HepG2 (cell line): ENCODE results near the gene FAM229A. TPM values are rescaled to one million over a fixed set of nuclear protein-coding genes. Genes with fewer than 3 reads are reported as not detected.

Experiments
- CBFB ChIP-seq: sonication (generic); formaldehyde crosslinking; IDR thresholded peaks from 2 replicates; pipeline ENCODE4 v1.4.0; 2020; ENCODE audit warnings: missing genetic modification reagents
- ESRRA ChIP-seq: sonication (generic); formaldehyde crosslinking; IDR thresholded peaks from 2 replicates; pipeline ENCODE4 v1.5.1; 2020; ENCODE audit warnings: mild to moderate bottlenecking, low read depth, missing genetic modification reagents
- GZF1 ChIP-seq: sonication (generic); formaldehyde crosslinking; IDR thresholded peaks from 2 replicates; pipeline ENCODE4 v1.5.1; 2020; ENCODE audit warnings: mild to moderate bottlenecking, missing genetic modification reagents
- HOXA9 ChIP-seq: sonication (generic); formaldehyde crosslinking; IDR thresholded peaks from 2 replicates; pipeline ENCODE4 v1.8.1; 2022; ENCODE audit warnings: missing genetic modification reagents, mild to moderate bottlenecking, moderate library complexity, borderline replicate concordance
- NRL ChIP-seq: sonication (generic); formaldehyde crosslinking; IDR thresholded peaks from 2 replicates; pipeline ENCODE4 v1.5.0; 2020; ENCODE audit warnings: missing genetic modification reagents, mild to moderate bottlenecking, moderate library complexity, borderline replicate concordance
- PCBP2 ChIP-seq: fragments of 200-400 bp; formaldehyde crosslinking; optimal IDR thresholded peaks from 2 replicates; pipeline ENCODE3; 2018; ENCODE audit warnings: low read length, low read depth; ENCODE audit not compliant: poor library complexity, severe bottlenecking
- RBFOX2 ChIP-seq: fragments of 200-400 bp; formaldehyde crosslinking; IDR thresholded peaks from 2 replicates; pipeline ENCODE4 v1.6.1; 2017; ENCODE audit warnings: low read depth, mild to moderate bottlenecking, low read length
- SOX5 ChIP-seq: IDR thresholded peaks from 2 replicates; pipeline ENCODE4 v1.6.1; 2016; ENCODE audit warnings: borderline replicate concordance
- ZBTB21 ChIP-seq: sonication (generic); formaldehyde crosslinking; IDR thresholded peaks from 2 replicates; pipeline ENCODE4 v1.4.0; 2020; ENCODE audit warnings: missing genetic modification reagents
- ZNF160 ChIP-seq: sonication (generic); formaldehyde crosslinking; IDR thresholded peaks from 2 replicates; pipeline ENCODE4 v1.8.0; 2022; ENCODE audit warnings: mild to moderate bottlenecking, inconsistent platforms, missing genetic modification reagents
- ZNF432 ChIP-seq: sonication (generic); formaldehyde crosslinking; IDR thresholded peaks from 2 replicates; pipeline ENCODE4 v1.5.0; 2020; ENCODE audit warnings: missing genetic modification reagents, mild to moderate bottlenecking, borderline replicate concordance
- ZNF441 ChIP-seq: sonication (generic); formaldehyde crosslinking; IDR thresholded peaks from 2 replicates; pipeline ENCODE4 v1.7.0; 2021; ENCODE audit warnings: missing genetic modification reagents, borderline replicate concordance
- polyA plus RNA-seq, 8 experiments: library from polyadenylated mRNA; depleted of rRNA in 3 of 8; stranded (reverse) in 7 of 8; unstranded in 1 of 8; fragments of >200 nt; fragmentation: Illumina TruSeq in 4 of 8; extraction: Trizol in 4 of 8; gene quantifications; 2 replicates each; pipeline versions ENCODE4 v1.2.1 to v1.2.3, GENCODE V29; 2011 to 2016; ENCODE audit warnings: low read depth in 4 of 8, missing spikeins in 1 of 8, mixed read lengths in 1 of 8; ENCODE audit not compliant: insufficient read depth in 1 of 8
- total RNA-seq, 5 experiments: library from RNA; depleted of rRNA; stranded (reverse); fragments of >200 nt; fragmentation: Illumina TruSeq; extraction: Trizol; gene quantifications; 2 replicates each; pipeline ENCODE4 v1.2.3, GENCODE V29; 2016; ENCODE audit warnings: low read depth in 1 of 5
- TF ChIP-seq, protein P1 (sequence below): IDR thresholded peaks from 2 replicates; pipeline ENCODE4 v1.6.1; 2016; ENCODE audit warnings: low read depth, missing genetic modification reagents, missing compliant biosample characterization
- TF ChIP-seq, protein P2 (sequence below): sonication (generic); formaldehyde crosslinking; IDR thresholded peaks from 2 replicates; pipeline ENCODE4 v1.5.1; 2020; ENCODE audit warnings: mild to moderate bottlenecking, missing genetic modification reagents, moderate library complexity
- TF ChIP-seq, protein P3 (sequence below): sonication (generic); formaldehyde crosslinking; IDR thresholded peaks from 2 replicates; pipeline ENCODE4 v1.5.0; 2020; ENCODE audit warnings: missing genetic modification reagents
- TF ChIP-seq, protein P4 (sequence below): IDR thresholded peaks from 2 replicates; pipeline ENCODE4 v1.6.1; 2016

Gene FAM229A
- total and polyA plus RNA-seq, 2 of the 13 experiments (the other 11 are each of a cell fraction or from before 2014, with no cell fraction given): 3.2 to 17.6 TPM

DNA sequence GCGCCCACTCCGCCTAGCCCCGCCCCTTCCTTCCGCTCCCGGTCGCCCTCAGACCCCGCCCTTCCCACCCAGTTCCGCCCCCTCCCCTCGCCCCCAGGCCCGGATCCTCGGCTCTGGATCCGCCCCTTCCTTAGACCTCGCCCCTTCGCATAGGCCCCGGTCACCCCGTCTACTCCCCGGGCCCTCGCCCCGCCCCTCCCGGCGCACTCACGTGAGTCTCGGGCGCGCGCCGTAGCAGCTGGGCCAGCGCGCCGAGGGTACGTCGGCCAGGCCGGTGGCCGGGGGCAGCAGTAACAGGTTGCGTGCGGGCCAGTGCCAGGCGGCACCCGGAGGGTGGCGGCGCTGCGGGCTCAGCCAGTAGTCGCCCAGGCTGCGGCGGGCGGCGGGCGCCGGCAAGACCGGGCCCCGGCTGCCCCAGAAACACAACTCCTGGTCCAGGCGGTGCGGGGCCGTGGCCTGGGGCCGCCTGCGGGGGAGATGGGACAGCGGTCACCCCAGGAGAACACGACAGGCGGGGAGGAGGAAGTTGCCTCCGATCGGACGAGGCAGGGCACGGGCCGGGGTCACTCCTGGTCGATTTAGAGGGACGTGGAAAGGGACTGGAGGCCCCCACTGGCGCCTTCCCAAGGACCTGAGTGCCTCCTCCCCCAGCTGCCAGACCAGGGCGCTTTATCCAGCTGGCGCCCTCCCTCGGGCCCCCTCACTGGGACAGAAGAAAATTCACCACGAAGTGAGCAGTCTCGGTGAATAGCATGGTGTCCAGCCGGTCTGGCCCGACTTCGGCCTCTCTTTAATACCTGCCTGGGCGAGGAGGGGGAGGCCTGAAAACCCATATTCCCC, 10.7 kb downstream of the FAM229A start (continued):
- TF ChIP-seq ZNF160 (CRISPR knock-in tag): no peak
- TF ChIP-seq ESRRA (CRISPR knock-in tag): no peak
- TF ChIP-seq, protein P1, sequence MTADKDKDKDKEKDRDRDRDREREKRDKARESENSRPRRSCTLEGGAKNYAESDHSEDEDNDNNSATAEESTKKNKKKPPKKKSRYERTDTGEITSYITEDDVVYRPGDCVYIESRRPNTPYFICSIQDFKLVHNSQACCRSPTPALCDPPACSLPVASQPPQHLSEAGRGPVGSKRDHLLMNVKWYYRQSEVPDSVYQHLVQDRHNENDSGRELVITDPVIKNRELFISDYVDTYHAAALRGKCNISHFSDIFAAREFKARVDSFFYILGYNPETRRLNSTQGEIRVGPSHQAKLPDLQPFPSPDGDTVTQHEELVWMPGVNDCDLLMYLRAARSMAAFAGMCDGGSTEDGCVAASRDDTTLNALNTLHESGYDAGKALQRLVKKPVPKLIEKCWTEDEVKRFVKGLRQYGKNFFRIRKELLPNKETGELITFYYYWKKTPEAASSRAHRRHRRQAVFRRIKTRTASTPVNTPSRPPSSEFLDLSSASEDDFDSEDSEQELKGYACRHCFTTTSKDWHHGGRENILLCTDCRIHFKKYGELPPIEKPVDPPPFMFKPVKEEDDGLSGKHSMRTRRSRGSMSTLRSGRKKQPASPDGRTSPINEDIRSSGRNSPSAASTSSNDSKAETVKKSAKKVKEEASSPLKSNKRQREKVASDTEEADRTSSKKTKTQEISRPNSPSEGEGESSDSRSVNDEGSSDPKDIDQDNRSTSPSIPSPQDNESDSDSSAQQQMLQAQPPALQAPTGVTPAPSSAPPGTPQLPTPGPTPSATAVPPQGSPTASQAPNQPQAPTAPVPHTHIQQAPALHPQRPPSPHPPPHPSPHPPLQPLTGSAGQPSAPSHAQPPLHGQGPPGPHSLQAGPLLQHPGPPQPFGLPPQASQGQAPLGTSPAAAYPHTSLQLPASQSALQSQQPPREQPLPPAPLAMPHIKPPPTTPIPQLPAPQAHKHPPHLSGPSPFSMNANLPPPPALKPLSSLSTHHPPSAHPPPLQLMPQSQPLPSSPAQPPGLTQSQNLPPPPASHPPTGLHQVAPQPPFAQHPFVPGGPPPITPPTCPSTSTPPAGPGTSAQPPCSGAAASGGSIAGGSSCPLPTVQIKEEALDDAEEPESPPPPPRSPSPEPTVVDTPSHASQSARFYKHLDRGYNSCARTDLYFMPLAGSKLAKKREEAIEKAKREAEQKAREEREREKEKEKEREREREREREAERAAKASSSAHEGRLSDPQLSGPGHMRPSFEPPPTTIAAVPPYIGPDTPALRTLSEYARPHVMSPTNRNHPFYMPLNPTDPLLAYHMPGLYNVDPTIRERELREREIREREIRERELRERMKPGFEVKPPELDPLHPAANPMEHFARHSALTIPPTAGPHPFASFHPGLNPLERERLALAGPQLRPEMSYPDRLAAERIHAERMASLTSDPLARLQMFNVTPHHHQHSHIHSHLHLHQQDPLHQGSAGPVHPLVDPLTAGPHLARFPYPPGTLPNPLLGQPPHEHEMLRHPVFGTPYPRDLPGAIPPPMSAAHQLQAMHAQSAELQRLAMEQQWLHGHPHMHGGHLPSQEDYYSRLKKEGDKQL: no peak
- TF ChIP-seq NRL (CRISPR knock-in tag): peak; percentile 69; the same call in 1 of the 2 replicates
- TF ChIP-seq, protein P2, sequence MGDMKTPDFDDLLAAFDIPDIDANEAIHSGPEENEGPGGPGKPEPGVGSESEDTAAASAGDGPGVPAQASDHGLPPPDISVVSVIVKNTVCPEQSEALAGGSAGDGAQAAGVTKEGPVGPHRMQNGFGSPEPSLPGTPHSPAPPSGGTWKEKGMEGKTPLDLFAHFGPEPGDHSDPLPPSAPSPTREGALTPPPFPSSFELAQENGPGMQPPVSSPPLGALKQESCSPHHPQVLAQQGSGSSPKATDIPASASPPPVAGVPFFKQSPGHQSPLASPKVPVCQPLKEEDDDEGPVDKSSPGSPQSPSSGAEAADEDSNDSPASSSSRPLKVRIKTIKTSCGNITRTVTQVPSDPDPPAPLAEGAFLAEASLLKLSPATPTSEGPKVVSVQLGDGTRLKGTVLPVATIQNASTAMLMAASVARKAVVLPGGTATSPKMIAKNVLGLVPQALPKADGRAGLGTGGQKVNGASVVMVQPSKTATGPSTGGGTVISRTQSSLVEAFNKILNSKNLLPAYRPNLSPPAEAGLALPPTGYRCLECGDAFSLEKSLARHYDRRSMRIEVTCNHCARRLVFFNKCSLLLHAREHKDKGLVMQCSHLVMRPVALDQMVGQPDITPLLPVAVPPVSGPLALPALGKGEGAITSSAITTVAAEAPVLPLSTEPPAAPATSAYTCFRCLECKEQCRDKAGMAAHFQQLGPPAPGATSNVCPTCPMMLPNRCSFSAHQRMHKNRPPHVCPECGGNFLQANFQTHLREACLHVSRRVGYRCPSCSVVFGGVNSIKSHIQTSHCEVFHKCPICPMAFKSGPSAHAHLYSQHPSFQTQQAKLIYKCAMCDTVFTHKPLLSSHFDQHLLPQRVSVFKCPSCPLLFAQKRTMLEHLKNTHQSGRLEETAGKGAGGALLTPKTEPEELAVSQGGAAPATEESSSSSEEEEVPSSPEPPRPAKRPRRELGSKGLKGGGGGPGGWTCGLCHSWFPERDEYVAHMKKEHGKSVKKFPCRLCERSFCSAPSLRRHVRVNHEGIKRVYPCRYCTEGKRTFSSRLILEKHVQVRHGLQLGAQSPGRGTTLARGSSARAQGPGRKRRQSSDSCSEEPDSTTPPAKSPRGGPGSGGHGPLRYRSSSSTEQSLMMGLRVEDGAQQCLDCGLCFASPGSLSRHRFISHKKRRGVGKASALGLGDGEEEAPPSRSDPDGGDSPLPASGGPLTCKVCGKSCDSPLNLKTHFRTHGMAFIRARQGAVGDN (CRISPR knock-in tag): peak; percentile 88
- TF ChIP-seq ZBTB21 (CRISPR knock-in tag): no peak
- no peak for TF ChIP-seq ZNF432 (CRISPR knock-in tag)
- TF ChIP-seq, protein P3, sequence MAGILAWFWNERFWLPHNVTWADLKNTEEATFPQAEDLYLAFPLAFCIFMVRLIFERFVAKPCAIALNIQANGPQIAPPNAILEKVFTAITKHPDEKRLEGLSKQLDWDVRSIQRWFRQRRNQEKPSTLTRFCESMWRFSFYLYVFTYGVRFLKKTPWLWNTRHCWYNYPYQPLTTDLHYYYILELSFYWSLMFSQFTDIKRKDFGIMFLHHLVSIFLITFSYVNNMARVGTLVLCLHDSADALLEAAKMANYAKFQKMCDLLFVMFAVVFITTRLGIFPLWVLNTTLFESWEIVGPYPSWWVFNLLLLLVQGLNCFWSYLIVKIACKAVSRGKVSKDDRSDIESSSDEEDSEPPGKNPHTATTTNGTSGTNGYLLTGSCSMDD: no peak
- no peak; the same call in 1 of the 2 replicates for TF ChIP-seq CBFB
- TF ChIP-seq PCBP2: no peak
- TF ChIP-seq HOXA9: no peak
- no peak for TF ChIP-seq GZF1 (CRISPR knock-in tag)
- TF ChIP-seq SOX5 (CRISPR knock-in tag): peak; percentile 35; the same call in 1 of the 2 replicates
- TF ChIP-seq, protein P4, sequence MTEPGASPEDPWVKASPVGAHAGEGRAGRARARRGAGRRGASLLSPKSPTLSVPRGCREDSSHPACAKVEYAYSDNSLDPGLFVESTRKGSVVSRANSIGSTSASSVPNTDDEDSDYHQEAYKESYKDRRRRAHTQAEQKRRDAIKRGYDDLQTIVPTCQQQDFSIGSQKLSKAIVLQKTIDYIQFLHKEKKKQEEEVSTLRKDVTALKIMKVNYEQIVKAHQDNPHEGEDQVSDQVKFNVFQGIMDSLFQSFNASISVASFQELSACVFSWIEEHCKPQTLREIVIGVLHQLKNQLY (CRISPR knock-in tag): no peak
- no peak for TF ChIP-seq ZNF441 (CRISPR knock-in tag)
- peak; percentile 92 for TF ChIP-seq RBFOX2
